Chondrocyte (in vitro differentiated cells): ENCODE results near the gene APOBR. TPM values are rescaled to one million over a fixed set of nuclear protein-coding genes. Genes with fewer than 3 reads are reported as not detected.
"Not testable (repeated sequence)": the region's sequence is repeated elsewhere in the genome, so short reads cannot be mapped to it uniquely, and the experiment has no call there.

ENCODE experiments used
- DNase-seq: peaks from one replicate; pipeline ENCODE4 v3.0.0; 2021; ENCODE audit warnings: mixed read lengths, low spot score
- H3K27ac Mint-ChIP-seq: one replicate; pipeline ENCODE4 v1.8.0; 2021; ENCODE audit warnings: mild to moderate bottlenecking, moderate library complexity, mixed read lengths; ENCODE audit not compliant: unreplicated experiment
- H3K27me3 Mint-ChIP-seq: 2 replicates; pipeline ENCODE4 v1.8.0; 2021; ENCODE audit warnings: low read depth, mixed read lengths
- H3K36me3 Mint-ChIP-seq: 2 replicates; pipeline ENCODE4 v1.8.0; 2021; ENCODE audit warnings: low read depth, mixed read lengths
- H3K4me1 Mint-ChIP-seq: 2 replicates; pipeline ENCODE4 v1.8.0; 2021; ENCODE audit warnings: low read depth, mild to moderate bottlenecking, mixed read lengths
- H3K4me3 Mint-ChIP-seq: one replicate; pipeline ENCODE4 v1.8.0; 2021; ENCODE audit warnings: mild to moderate bottlenecking, moderate library complexity, mixed read lengths; ENCODE audit not compliant: unreplicated experiment
- H3K9me3 Mint-ChIP-seq: 2 replicates; pipeline ENCODE4 v1.8.0; 2021; ENCODE audit warnings: low read depth, mixed read lengths
- CTCF ChIP-seq: fragments of 200-600 bp; sonication (generic); IDR thresholded peaks from 2 replicates; pipeline ENCODE4 v1.5.0; 2021; ENCODE audit warnings: antibody characterized with exemption, mild to moderate bottlenecking, moderate library complexity
- total RNA-seq: library from RNA; stranded (reverse); gene quantifications from 3 replicates; pipeline ENCODE4 v1.2.1, GENCODE V29; 2021

Gene APOBR
- total RNA-seq, 1 donor from 2014 or later: 0.07 TPM

GRCh38 chr16:28543072-28543471 is 48.6 kb downstream of the APOBR start:
- Mint-ChIP-seq H3K4me1 (peaks cover 21% of the 10 kb centered on the region), H3K9me3 (no peaks in the 10 kb centered on the region), H3K27ac (no peak overlapping the region), H3K27me3 (peaks cover 3% of the 10 kb centered on the region), H3K4me3 (no peak overlapping the region), H3K36me3 (peaks cover 6% of the 10 kb centered on the region)
- no peak for DNase-seq
- TF ChIP-seq CTCF: no peak

GRCh38 chr16:28544998-28545397 is 50.6 kb downstream of the APOBR start:
- Mint-ChIP-seq H3K4me3 (no peak overlapping the region), H3K27me3 (peaks cover 3% of the 10 kb centered on the region), H3K4me1 (peaks cover 7% of the 10 kb centered on the region), H3K36me3 (peaks cover 2% of the 10 kb centered on the region), H3K9me3 (no peaks in the 10 kb centered on the region), H3K27ac (no peak overlapping the region)
- DNase-seq: no peak
- TF ChIP-seq CTCF: no peak

GRCh38 chr16:28545964-28546363 is 51.5 kb downstream of the APOBR start:
- DNase-seq, H3K4me3 Mint-ChIP-seq, H3K27ac Mint-ChIP-seq, H3K36me3 Mint-ChIP-seq, H3K27me3 Mint-ChIP-seq, H3K4me1 Mint-ChIP-seq, H3K9me3 Mint-ChIP-seq: not testable (repeated sequence)

GRCh38 chr16:28546626-28547025 is 52.2 kb downstream of the APOBR start:
- no peak overlapping the region for H3K4me3 Mint-ChIP-seq
- peaks cover 2% of the 10 kb centered on the region for H3K36me3 Mint-ChIP-seq
- H3K27me3 Mint-ChIP-seq: peaks cover 3% of the 10 kb centered on the region
- peaks cover 4% of the 10 kb centered on the region for H3K4me1 Mint-ChIP-seq
- TF ChIP-seq CTCF: no peak
- no peaks in the 10 kb centered on the region for H3K9me3 Mint-ChIP-seq
- DNase-seq: no peak
- H3K27ac Mint-ChIP-seq: no peak overlapping the region

- no peak for DNase-seq
- Mint-ChIP-seq H3K4me1 (peaks cover 4% of the 10 kb centered on the region), H3K27me3 (peaks cover 3% of the 10 kb centered on the region)
These were observed 53.9 kb downstream of the APOBR start for GRCh38 chr16:28548306-28548802.

More at GRCh38 chr16:28548306-28548802, 53.9 kb downstream of the APOBR start:
- Mint-ChIP-seq H3K9me3 (no peaks in the 10 kb centered on the region), H3K4me3 (no peak overlapping the region), H3K36me3 (peaks cover 2% of the 10 kb centered on the region), H3K27ac (no peak overlapping the region)
- TF ChIP-seq CTCF: no peak

Other genes with a start within 250 kb of the APOBR start
- gene SBK1, start 202.1 kb upstream of the APOBR start, total RNA-seq: 1.5 to 2.8 TPM (median 1.7 TPM) in 3 replicates
- gene NPIPB6, start 131.1 kb upstream of the APOBR start, total RNA-seq: 1.9 to 4.6 TPM (median 3.4 TPM) in 3 replicates
- 62.1 to 102 TPM (median 74.2 TPM) in 3 replicates for gene EIF3CL, start 90.8 kb upstream of the APOBR start, total RNA-seq
- 0.45 TPM in 1 of 3 replicates, not detected in the others for gene NPIPB7, start 22.3 kb upstream of the APOBR start, total RNA-seq
- 28.0 to 31.7 TPM (median 29.3 TPM) in 3 replicates for gene CLN3, start 2.6 kb upstream of the APOBR start, total RNA-seq
- gene IL27, start 12.2 kb downstream of the APOBR start, total RNA-seq: not detected in 3 replicates
- 39.1 to 300 TPM (median 289 TPM) in 3 replicates for gene NUPR1, start 44.3 kb downstream of the APOBR start, total RNA-seq
- 14.6 to 18.4 TPM (median 17.1 TPM) in 3 replicates for gene SGF29, start 59.3 kb downstream of the APOBR start, total RNA-seq
- gene SULT1A2, start 102.4 kb downstream of the APOBR start, total RNA-seq: not detected in 3 replicates
- 1.1 to 4.9 TPM (median 2.2 TPM) in 3 replicates for gene SULT1A1, start 115.4 kb downstream of the APOBR start, total RNA-seq
- 0.49 to 1.4 TPM in 2 of 3 replicates, not detected in the other for gene NPIPB8, start 143.4 kb downstream of the APOBR start, total RNA-seq
- 605 to 734 TPM (median 729 TPM) in 3 replicates for gene EIF3C, start 216.8 kb downstream of the APOBR start, total RNA-seq